ENCODE results near the gene ZSCAN16. TPM values are rescaled to one million over a fixed set of nuclear protein-coding genes. Genes with fewer than 3 reads are reported as not detected.
A peak's percentile ranks its signal among the peaks of the same experiment; 100 is the strongest.

ZSCAN16 gene
- total and polyA plus RNA-seq, 2 of the 13 experiments (the other 11 are each of a cell fraction or from before 2014, with no cell fraction given), result 5.7 to 12.7 TPM

DNA sequence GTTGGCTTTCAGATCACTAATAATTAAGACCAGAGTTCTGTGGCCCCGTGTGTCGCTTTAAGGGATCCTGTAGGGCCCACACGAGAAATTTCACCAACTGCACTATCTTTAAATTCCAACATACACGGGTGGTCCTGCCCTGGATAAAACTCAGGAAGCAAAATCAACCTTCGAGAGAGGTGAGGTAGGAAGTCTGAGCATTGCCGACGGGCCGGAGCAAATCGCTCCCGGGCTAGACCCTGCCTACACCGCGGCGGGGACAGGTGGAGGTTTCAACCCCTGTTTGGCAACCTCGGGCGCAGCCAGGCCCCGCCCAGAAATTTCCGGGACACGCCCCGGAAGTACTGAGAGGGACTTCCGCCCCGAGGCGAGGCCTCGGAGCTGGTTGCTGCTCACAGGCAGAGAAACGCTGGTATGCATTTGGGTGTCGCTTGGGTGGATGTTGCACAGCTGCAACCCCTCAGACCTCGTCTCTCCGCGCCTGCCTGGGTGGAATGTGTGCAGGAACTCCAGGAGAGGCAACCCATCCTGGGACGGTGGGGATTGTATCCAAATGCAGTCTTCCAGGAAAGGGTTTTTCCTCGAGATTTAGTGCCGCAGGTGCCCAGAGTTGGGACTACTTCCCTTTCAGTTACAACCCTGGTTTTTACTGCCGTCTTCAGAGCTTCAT lies 37.1 kb downstream of the ZSCAN16 start (continued):
- TF ChIP-seq, protein P1, sequence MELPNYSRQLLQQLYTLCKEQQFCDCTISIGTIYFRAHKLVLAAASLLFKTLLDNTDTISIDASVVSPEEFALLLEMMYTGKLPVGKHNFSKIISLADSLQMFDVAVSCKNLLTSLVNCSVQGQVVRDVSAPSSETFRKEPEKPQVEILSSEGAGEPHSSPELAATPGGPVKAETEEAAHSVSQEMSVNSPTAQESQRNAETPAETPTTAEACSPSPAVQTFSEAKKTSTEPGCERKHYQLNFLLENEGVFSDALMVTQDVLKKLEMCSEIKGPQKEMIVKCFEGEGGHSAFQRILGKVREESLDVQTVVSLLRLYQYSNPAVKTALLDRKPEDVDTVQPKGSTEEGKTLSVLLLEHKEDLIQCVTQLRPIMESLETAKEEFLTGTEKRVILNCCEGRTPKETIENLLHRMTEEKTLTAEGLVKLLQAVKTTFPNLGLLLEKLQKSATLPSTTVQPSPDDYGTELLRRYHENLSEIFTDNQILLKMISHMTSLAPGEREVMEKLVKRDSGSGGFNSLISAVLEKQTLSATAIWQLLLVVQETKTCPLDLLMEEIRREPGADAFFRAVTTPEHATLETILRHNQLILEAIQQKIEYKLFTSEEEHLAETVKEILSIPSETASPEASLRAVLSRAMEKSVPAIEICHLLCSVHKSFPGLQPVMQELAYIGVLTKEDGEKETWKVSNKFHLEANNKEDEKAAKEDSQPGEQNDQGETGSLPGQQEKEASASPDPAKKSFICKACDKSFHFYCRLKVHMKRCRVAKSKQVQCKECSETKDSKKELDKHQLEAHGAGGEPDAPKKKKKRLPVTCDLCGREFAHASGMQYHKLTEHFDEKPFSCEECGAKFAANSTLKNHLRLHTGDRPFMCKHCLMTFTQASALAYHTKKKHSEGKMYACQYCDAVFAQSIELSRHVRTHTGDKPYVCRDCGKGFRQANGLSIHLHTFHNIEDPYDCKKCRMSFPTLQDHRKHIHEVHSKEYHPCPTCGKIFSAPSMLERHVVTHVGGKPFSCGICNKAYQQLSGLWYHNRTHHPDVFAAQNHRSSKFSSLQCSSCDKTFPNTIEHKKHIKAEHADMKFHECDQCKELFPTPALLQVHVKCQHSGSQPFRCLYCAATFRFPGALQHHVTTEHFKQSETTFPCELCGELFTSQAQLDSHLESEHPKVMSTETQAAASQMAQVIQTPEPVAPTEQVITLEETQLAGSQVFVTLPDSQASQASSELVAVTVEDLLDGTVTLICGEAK (IDR thresholded peaks at IDR 0.05), result peak; percentile 55; the same call in 1 of the 2 replicates
- TF ChIP-seq, protein P1 (CRISPR knock-in tag; IDR thresholded peaks at IDR 0.05), result no peak
- TF ChIP-seq E2F1 (CRISPR knock-in tag; IDR thresholded peaks at IDR 0.05), result no peak
- peak; percentile 55; the same call in 1 of the 2 replicates for TF ChIP-seq CBFB (CRISPR knock-in tag; IDR thresholded peaks at IDR 0.05)
- peak; percentile 64; the same call in 1 of the 2 replicates for TF ChIP-seq MED1 (CRISPR knock-in tag; IDR thresholded peaks at IDR 0.05)
- TF ChIP-seq ZNF350 (CRISPR knock-in tag; IDR thresholded peaks at IDR 0.05; ENCODE audit: borderline replicate concordance, low read depth), result peak; percentile 73; the same call in 1 of the 2 replicates
- no peak for TF ChIP-seq SIX1 (CRISPR knock-in tag; IDR thresholded peaks at IDR 0.05; ENCODE audit: borderline replicate concordance)
- TF ChIP-seq, protein P2, sequence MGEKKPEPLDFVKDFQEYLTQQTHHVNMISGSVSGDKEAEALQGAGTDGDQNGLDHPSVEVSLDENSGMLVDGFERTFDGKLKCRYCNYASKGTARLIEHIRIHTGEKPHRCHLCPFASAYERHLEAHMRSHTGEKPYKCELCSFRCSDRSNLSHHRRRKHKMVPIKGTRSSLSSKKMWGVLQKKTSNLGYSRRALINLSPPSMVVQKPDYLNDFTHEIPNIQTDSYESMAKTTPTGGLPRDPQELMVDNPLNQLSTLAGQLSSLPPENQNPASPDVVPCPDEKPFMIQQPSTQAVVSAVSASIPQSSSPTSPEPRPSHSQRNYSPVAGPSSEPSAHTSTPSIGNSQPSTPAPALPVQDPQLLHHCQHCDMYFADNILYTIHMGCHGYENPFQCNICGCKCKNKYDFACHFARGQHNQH (CRISPR knock-in tag; IDR thresholded peaks at IDR 0.05), result peak; percentile 59; the same call in 1 of the 2 replicates
- TF ChIP-seq, protein P3, sequence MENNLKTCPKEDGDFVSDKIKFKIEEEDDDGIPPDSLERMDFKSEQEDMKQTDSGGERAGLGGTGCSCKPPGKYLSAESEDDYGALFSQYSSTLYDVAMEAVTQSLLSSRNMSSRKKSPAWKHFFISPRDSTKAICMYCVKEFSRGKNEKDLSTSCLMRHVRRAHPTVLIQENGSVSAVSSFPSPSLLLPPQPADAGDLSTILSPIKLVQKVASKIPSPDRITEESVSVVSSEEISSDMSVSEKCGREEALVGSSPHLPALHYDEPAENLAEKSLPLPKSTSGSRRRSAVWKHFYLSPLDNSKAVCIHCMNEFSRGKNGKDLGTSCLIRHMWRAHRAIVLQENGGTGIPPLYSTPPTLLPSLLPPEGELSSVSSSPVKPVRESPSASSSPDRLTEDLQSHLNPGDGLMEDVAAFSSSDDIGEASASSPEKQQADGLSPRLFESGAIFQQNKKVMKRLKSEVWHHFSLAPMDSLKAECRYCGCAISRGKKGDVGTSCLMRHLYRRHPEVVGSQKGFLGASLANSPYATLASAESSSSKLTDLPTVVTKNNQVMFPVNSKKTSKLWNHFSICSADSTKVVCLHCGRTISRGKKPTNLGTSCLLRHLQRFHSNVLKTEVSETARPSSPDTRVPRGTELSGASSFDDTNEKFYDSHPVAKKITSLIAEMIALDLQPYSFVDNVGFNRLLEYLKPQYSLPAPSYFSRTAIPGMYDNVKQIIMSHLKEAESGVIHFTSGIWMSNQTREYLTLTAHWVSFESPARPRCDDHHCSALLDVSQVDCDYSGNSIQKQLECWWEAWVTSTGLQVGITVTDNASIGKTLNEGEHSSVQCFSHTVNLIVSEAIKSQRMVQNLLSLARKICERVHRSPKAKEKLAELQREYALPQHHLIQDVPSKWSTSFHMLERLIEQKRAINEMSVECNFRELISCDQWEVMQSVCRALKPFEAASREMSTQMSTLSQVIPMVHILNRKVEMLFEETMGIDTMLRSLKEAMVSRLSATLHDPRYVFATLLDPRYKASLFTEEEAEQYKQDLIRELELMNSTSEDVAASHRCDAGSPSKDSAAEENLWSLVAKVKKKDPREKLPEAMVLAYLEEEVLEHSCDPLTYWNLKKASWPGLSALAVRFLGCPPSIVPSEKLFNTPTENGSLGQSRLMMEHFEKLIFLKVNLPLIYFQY (CRISPR knock-in tag; IDR thresholded peaks at IDR 0.05; ENCODE audit: borderline replicate concordance), result no peak; the same call in 1 of the 2 replicates
- 0 out of 2 replicates have a peak, but pooled peaks have one; percentile 16 for TF ChIP-seq NFYB (CRISPR knock-in tag; IDR thresholded peaks at IDR 0.05)
- TF ChIP-seq ZNF530 (CRISPR knock-in tag; IDR thresholded peaks at IDR 0.05; ENCODE audit: low read depth), result no peak
